ENCODE results near the gene RAPGEF1.

GRCh38 chr9:131731644-131732043, 8.2 kb downstream of the RAPGEF1 start:
- TF ChIP-seq POLR2A (IDR thresholded peaks at IDR 0.05; ENCODE audit: low read length) (no peak), GATA1 (IDR thresholded peaks at IDR 0.05; ENCODE audit: low read depth, low read length) (no peak)
